Measurements from ENCODE around the gene FTSJ1.

The FTSJ1 gene

DNA sequence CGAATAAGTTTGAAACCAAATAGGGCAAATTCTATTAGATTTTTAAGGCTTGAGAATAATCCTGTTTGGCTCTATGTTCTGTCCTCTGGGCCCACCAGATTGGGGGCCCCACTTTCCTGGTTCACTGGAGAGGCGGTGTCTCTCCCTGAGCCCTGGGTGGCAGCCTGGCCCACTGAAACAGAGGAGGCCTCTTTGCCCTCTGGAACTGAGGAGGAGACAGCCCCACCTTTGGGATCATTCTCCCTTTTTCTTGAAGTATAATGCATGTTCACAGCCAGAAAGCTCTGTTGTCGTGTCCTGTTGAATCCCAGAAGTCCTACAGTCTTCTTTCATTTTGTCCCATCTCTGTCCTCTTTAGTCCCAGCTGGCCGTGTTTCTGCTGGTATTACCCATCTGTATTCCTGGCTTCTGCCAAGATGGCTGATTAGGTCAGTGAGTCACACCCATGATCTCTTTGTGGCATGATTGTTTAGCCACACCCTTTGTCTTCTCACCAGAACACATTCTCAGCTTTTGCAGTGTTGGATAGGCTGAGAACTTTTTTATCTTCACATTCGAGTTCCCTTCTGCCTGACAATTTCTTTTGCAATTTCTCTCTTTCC is 55.5 kb downstream of the FTSJ1 start:
- no peak for DNase-seq

GRCh38 chrX:48532161-48532560 is 56.2 kb downstream of the FTSJ1 start:
- DNase-seq = no peak

GRCh38 chrX:48533165-48533564 is 57.2 kb downstream of the FTSJ1 start:
- DNase-seq = no peak
